GM13977 (cell line): ENCODE measurements around the gene KRTAP10-5.
"Not testable (repeated sequence)": the region's sequence is repeated elsewhere in the genome, so short reads cannot be mapped to it uniquely, and the experiment has no call there.

ENCODE experiments used
- DNase-seq: peaks from one replicate; pipeline ENCODE4 v3.0.0; 2012; ENCODE audit warnings: low spot score
- in situ Hi-C: fragments of 300-500 bp; cut with MboI; formaldehyde crosslinking; loops from one replicate; pipeline ENCODE4 v1.12.0; 2022; ENCODE audit warnings: low sequenced_read_pairs, low pct_unique_long_range_greater_than_20kb, mixed read lengths, inconsistent platforms; ENCODE audit not compliant: unreplicated experiment
- TF ChIP-seq, protein P1 (sequence below): IDR thresholded peaks from 2 replicates; pipeline ENCODE4 v1.5.1; 2012; ENCODE audit warnings: mild to moderate bottlenecking, control low read depth; ENCODE audit not compliant: insufficient read depth; ENCODE audit errors: extremely low read depth, missing control alignments

The KRTAP10-5 gene

DNA sequence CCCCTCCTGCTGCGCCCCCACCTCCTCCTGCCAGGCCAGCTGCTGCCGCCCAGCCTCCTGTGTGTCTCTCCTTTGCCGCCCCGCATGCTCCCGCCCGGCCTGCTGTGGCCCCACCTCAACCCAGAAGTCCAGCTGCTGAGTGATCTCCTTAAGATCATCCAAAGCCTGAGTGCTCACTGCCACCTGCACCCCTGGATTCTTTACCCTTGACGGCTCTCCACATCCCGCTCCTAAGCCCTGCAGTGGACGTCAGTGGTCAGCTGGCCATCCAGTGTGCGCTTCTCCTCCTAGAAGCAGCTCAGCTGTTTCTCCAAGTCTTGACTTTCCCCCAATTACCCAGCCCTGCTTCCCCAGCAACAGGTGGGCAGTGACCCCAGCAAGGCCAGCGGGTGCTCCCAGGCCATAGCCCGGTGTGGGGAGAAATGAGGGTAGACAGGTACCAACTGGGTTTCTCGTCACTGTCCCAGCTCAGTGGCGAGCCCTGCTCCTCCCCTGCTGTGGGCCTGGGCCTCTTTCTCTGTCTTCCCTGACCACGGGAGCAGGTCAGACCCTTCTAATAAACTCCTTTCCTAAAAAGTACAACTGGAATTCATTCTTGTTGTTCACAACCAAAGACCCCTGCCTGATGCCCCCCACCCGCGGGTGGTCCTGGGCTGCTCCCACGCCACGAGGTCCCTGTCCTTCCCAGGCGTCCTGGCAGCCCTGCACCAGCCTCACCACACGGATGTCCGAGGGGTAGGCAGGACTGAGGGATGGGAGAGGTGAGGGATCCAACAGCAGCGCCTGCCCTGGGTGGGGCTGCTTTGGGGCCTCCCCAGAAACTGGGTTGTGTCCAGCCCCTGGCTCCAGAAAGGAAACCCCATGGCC, 21.4 kb upstream of the KRTAP10-5 start:
- DNase-seq: no peak
- in situ Hi-C loops: no loop called here
- TF ChIP-seq, protein P1, sequence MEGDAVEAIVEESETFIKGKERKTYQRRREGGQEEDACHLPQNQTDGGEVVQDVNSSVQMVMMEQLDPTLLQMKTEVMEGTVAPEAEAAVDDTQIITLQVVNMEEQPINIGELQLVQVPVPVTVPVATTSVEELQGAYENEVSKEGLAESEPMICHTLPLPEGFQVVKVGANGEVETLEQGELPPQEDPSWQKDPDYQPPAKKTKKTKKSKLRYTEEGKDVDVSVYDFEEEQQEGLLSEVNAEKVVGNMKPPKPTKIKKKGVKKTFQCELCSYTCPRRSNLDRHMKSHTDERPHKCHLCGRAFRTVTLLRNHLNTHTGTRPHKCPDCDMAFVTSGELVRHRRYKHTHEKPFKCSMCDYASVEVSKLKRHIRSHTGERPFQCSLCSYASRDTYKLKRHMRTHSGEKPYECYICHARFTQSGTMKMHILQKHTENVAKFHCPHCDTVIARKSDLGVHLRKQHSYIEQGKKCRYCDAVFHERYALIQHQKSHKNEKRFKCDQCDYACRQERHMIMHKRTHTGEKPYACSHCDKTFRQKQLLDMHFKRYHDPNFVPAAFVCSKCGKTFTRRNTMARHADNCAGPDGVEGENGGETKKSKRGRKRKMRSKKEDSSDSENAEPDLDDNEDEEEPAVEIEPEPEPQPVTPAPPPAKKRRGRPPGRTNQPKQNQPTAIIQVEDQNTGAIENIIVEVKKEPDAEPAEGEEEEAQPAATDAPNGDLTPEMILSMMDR: no peak

DNA sequence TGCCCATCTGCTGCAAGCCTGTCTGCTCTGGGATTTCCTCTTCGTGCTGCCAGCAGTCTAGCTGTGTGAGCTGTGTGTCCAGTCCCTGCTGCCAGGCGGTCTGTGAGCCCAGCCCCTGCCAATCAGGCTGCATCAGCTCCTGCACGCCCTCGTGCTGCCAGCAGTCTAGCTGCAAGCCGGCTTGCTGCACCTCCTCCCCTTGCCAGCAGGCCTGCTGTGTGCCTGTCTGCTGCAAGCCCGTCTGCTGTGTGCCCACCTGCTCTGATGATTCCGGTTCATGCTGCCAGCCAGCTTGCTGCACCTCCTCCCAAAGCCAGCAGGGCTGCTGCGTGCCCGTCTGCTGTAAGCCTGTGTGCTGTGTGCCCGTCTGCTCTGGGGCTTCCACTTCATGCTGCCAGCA, 20.7 kb upstream of the KRTAP10-5 start:
- in situ Hi-C loops, DNase-seq: not testable (repeated sequence)

DNA sequence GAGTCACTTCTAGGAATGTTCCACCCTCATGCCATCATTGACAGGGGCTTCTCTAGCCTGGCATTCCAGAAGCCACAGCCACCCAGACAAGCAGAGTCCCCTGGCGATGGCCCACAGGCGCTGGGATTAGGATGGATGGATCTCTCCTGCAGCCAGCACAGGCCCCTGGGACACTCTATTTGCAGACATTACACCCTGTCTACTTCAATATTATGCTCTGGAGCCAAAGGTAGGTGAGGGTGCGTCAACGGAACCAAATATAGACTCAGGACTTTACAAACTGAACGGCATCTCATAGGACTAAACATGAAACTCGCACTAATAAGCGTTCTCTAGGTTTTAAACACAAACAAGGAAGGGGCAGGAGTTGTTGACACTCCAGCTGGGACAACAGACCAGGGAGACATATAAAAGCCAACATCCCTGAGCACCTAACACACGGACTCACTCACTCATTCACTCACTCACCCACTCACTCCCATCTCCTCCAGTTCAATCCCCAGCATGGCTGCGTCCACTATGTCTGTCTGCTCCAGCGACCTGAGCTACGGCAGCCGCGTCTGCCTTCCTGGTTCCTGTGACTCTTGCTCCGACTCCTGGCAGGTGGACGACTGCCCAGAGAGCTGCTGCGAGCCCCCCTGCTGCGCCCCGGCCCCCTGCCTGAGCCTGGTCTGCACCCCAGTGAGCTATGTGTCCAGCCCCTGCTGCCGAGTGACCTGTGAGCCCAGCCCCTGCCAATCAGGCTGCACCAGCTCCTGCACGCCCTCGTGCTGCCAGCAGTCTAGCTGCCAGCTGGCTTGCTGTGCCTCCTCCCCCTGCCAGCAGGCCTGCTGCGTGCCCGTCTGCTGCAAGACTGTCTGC, 19.9 kb upstream of the KRTAP10-5 start, which contains the start of gene KRTAP10-7:
KRTAP10-7 (plus strand) TSS at position 480 of the 861 bp plus-strand sequence; CDS start at position 505, 25 bp downstream.
- DNase-seq, in situ Hi-C loops: not testable (repeated sequence)

DNA sequence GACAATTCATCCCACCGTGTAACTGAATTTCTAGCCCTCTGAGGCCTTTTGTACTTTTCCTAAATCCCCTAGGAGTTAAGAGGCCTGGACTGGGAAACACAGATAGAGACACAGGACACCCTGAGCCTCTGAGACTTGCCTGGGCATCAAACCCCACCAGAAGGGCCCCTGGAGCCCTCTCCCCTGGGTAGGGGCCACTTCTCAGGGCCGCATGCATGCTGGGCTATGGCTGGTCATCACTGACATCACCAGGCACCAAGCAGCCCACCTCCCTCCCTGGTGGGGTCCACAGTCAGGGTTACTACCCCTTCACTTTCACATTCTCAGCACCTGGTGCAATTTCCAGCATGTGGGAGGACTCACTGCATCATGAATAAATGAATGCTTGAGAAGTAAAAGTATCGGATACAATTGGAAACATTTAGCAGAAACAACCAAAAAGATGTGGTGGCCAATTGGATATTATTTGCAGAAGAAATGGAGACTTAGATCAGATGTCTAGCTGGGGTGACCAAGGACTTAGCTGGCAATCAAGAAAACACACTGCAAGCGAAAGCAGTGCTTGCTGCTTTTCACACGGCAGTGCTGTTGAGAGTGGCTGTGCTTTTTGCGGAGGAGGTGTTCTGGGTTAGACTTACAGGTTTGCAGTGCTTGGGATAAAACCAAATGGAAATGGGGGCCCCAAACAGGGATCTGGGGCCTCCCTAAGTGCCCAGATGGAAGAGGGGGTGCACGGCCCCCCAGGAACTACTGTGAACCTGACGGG, 19.0 kb upstream of the KRTAP10-5 start:
- in situ Hi-C loops: no loop called here
- DNase-seq: no peak
- TF ChIP-seq, protein P1: no peak

DNA sequence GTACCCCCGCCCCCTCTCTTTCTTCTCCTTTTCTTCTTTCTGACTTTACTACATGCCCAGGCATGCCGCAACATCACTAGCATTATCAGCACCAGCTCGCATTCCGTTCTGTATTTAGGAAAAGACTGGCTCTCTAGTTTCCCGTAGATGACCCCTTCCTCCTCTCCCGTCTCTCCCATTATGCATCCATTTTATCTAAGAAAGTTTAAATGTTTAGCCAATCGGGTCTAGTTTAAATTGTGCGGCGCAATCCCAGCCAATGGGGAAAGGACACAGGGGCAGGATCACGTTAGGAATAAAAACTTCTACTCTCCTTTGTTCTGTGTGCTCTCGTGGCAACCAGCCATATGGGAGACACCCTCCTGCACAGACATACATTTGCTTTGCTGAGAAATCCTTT, 17.7 kb upstream of the KRTAP10-5 start:
- TF ChIP-seq, protein P1: no peak
- in situ Hi-C loops: no loop called here
- DNase-seq: no peak

DNA sequence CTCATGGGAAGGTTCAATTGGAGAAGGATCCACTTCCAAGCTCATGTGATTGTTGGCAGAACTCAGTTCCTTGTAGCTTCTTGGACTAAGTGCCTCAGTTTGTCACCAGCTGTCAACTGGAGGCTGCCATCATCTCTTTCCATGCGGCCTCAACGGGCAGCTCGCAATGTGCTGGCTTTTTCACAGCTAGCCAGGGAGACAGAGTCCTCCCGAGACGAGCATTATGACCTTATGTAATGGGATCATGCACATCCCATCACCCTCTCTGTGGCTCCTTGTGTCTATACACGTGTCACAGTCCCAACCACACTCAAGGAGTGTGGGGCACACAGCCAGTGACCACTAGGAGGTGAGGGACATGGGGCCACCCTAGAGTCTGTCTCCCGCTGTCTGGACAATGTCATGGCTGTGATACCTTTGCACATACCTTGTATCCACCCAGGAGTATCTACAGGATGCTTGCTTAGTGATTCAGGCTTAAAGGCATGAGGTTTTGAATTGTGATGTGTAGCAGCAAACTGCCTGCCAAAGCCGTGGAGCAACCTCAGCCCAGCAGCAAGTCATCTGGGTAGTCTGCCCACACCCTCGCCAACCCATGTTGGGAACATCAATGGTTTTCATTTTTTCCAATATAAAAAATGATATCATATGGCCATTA, 15.8 kb upstream of the KRTAP10-5 start:
- no peak for DNase-seq
- in situ Hi-C loops: no loop called here
- TF ChIP-seq, protein P1: no peak

DNA sequence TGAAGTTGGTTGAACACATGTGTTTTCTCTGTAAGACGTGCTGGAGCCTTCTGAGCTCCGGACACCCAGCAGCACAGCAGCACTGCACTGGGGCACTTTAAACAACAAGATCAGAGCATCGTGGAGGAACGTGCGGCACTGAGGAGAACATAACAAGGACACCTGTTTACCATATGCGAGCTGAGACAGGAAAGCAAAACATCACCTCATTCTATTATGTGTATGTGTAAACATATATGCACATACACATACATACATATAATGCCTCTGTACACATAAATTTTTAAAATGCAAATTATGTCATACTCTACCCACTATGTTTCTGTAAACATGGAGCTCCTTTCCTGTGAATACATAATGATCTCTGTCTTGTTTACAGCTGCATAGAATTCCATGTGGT, 15.1 kb upstream of the KRTAP10-5 start:
- in situ Hi-C loops: no loop called here
- DNase-seq: no peak
- TF ChIP-seq, protein P1: no peak
